Upper lobe of left lung (tissue), 4 donors: ENCODE measurements around the gene SAMD1.

Experiments used
- CTCF ChIP-seq, 6 experiments: fragments of 450-650 bp in 4 of 6; fragments of 200-600 bp in 2 of 6; sonication (generic) in 2 of 6; IDR thresholded peaks; one replicate each; pipeline ENCODE4 v1.5.1; 2016 to 2019; ENCODE audit warnings: antibody characterized with exemption in 6 of 6
- EP300 ChIP-seq, 4 donors: sonication (generic); formaldehyde crosslinking; IDR thresholded peaks; one replicate each; pipeline ENCODE4 v1.5.1; 2017; ENCODE audit warnings: antibody characterized with exemption in 4 of 4, control low read depth in 2 of 4
- POLR2A ChIP-seq, 4 donors: fragments of 450-650 bp; IDR thresholded peaks; one replicate each; pipeline ENCODE4 v1.5.1; 2016 to 2017; ENCODE audit warnings: antibody characterized with exemption in 4 of 4, mild to moderate bottlenecking in 2 of 4

- peak; percentile 26 to 54 (median 42) for TF ChIP-seq CTCF (IDR thresholded peaks at IDR 0.05)
- TF ChIP-seq POLR2A (IDR thresholded peaks at IDR 0.05) = no peak
- TF ChIP-seq EP300 (IDR thresholded peaks at IDR 0.05) = no peak
Observed at GRCh38 chr19:14059093-14059480, 31.5 kb downstream of the SAMD1 start.
